ENCODE results near the gene SMURF2. TPM values are rescaled to one million over a fixed set of nuclear protein-coding genes. Genes with fewer than 3 reads are reported as not detected.
"Not testable (repeated sequence)": the region's sequence is repeated elsewhere in the genome, so short reads cannot be mapped to it uniquely, and the experiment has no call there.

The SMURF2 gene
- total RNA-seq, 1 experiment from 2014 or later = 76.6 TPM

DNA sequence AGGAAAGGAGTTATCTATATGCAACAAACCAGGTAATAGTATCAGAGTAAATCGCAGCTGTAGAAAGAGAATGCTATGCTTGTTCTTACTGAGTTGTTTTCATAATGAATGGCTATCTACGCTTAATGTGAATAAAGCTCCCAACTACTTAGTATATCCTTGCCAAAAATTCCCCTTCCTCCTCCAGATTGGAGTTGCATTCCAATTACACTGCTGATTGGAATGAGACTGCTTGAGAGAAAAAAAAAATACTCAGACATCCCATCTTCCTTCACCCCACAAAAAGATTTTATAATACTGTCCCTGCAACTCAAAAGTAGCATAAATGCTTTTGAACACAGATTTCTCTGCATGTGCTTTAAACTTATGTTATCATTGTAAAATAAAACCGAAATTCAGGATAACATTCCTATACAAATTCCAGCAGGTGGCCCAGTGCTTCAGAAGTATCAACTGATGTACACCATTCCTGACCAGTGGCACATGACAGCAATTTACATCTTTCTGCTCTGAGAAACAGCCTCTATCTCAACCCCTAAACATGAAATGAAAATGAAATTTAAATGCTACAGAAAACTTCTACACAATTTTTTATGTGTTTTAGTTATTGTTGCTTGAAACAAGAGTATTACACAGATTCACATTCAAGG, 47.0 kb downstream of the SMURF2 start:
- TF ChIP-seq EZH2 (IDR thresholded peaks at IDR 0.05; ENCODE audit: low read length, unreplicated experiment) = no peak
- TF ChIP-seq, protein P1, sequence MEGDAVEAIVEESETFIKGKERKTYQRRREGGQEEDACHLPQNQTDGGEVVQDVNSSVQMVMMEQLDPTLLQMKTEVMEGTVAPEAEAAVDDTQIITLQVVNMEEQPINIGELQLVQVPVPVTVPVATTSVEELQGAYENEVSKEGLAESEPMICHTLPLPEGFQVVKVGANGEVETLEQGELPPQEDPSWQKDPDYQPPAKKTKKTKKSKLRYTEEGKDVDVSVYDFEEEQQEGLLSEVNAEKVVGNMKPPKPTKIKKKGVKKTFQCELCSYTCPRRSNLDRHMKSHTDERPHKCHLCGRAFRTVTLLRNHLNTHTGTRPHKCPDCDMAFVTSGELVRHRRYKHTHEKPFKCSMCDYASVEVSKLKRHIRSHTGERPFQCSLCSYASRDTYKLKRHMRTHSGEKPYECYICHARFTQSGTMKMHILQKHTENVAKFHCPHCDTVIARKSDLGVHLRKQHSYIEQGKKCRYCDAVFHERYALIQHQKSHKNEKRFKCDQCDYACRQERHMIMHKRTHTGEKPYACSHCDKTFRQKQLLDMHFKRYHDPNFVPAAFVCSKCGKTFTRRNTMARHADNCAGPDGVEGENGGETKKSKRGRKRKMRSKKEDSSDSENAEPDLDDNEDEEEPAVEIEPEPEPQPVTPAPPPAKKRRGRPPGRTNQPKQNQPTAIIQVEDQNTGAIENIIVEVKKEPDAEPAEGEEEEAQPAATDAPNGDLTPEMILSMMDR (conservative IDR thresholded peaks at IDR 0.05; ENCODE audit: low read depth, low read length) = peak; percentile 43
- no peak for TF ChIP-seq EZH2phosphoT487 (IDR thresholded peaks at IDR 0.05; ENCODE audit: borderline replicate concordance, low read length)
- Histone ChIP-seq H3K4me1 (ENCODE audit: insufficient read depth, low read length) (0 out of 2 replicates have a peak, but pooled peaks cover 3% of the 10 kb centered on the region), H3K9me3 (ENCODE audit: low read length) (no peaks in the 10 kb centered on the region), H3K4me3 (ENCODE audit: low read length) (no peak overlapping the region), H3K27me3 (ENCODE audit: low read length) (no peaks in the 10 kb centered on the region), H3K4me2 (ENCODE audit: low read length) (no peak overlapping the region), H3K27ac (ENCODE audit: low read length) (no peak overlapping the region), H2AFZ (ENCODE audit: low read length) (no peak overlapping the region), H3K36me3 (ENCODE audit: low read depth, low read length) (0 out of 2 replicates have a peak, but pooled peaks cover 5% of the 10 kb centered on the region), H4K20me1 (ENCODE audit: low read length) (peaks cover 60% of the 10 kb centered on the region), H3K9me2 (replicated peaks; ENCODE audit: low read length) (no peaks in the 10 kb centered on the region), H3K9ac (ENCODE audit: low read length) (no peak overlapping the region), H3F3A (ENCODE audit: low read length, unreplicated experiment) (peaks cover 9% of the 10 kb centered on the region), H3K79me2 (ENCODE audit: low read length) (peaks cover 96% of the 10 kb centered on the region)
- CTCF ChIA-PET = no interaction called here
- DNase-seq (no peak), ATAC-seq (no peak)
- POLR2A ChIA-PET (ENCODE audit: unreplicated experiment) = no interaction called here
- intact Hi-C loops (cut with micrococcal nuclease) = no loop called here
- no TSS peak for BruUV-seq (replicated peaks)

DNA sequence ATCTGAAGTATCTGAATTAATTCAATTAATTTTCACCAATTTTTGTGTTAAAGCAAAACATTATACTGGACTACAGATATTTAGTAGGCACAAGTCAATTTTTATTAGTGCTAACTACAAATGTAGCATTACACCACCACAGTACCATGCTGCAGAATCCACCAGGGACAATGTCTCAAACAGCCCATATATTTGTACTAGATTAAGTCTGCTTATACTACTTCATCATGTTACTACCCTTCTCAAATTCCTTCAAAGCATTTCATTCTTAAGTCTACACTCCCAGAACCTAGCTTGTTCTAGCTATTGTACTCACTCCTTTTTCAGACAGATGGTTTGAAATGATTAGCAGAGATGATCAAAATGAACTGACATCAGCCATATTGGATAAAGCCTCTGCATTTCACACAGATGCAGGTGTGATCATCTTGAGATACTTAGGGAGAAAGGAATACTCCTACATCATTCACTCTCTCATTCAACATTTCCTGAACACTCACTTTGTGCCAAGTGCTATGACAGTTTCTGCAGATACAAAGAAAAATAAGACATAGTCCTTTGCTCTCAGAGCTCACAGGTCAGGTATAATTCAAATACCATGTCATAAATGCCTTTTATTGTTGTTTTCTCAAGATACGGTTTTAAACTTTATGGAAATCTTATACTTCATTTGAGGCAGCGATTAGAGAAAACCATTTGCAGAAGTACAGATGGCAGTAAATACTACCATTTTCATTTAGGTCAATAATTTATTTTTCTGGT, 47.7 kb downstream of the SMURF2 start:
- H4K20me1 ChIP-seq (ENCODE audit: low read length) = peaks cover 53% of the 10 kb centered on the region
- no peak for ATAC-seq
- DNase-seq = no peak
- peaks cover 9% of the 10 kb centered on the region for H3F3A ChIP-seq (ENCODE audit: low read length, unreplicated experiment)
- no peaks in the 10 kb centered on the region for H3K27me3 ChIP-seq (ENCODE audit: low read length)
- 0 out of 2 replicates have a peak, but pooled peaks cover 3% of the 10 kb centered on the region for H3K4me1 ChIP-seq (ENCODE audit: insufficient read depth, low read length)
- no peaks in the 10 kb centered on the region for H3K9me2 ChIP-seq (replicated peaks; ENCODE audit: low read length)
- H3K9me3 ChIP-seq (ENCODE audit: low read length) = no peaks in the 10 kb centered on the region
- H3K4me2 ChIP-seq (ENCODE audit: low read length) = no peak overlapping the region
- no peak overlapping the region for H3K27ac ChIP-seq (ENCODE audit: low read length)
- no peak overlapping the region for H2AFZ ChIP-seq (ENCODE audit: low read length)
- no TSS peak for BruUV-seq (replicated peaks)
- intact Hi-C loops (cut with micrococcal nuclease) = no loop called here
- POLR2A ChIA-PET (ENCODE audit: unreplicated experiment) = no interaction called here
- TF ChIP-seq, protein P1 (conservative IDR thresholded peaks at IDR 0.05; ENCODE audit: low read depth, low read length) = no peak
- TF ChIP-seq EZH2phosphoT487 (IDR thresholded peaks at IDR 0.05; ENCODE audit: borderline replicate concordance, low read length) (no peak), EZH2 (IDR thresholded peaks at IDR 0.05; ENCODE audit: low read length, unreplicated experiment) (no peak)
- H3K36me3 ChIP-seq (ENCODE audit: low read depth, low read length) = 0 out of 2 replicates have a peak, but pooled peaks cover 4% of the 10 kb centered on the region
- CTCF ChIA-PET = no interaction called here
- H3K4me3 ChIP-seq (ENCODE audit: low read length) = no peak overlapping the region
- H3K9ac ChIP-seq (ENCODE audit: low read length) = no peak overlapping the region
- H3K79me2 ChIP-seq (ENCODE audit: low read length) = peaks cover 93% of the 10 kb centered on the region

DNA sequence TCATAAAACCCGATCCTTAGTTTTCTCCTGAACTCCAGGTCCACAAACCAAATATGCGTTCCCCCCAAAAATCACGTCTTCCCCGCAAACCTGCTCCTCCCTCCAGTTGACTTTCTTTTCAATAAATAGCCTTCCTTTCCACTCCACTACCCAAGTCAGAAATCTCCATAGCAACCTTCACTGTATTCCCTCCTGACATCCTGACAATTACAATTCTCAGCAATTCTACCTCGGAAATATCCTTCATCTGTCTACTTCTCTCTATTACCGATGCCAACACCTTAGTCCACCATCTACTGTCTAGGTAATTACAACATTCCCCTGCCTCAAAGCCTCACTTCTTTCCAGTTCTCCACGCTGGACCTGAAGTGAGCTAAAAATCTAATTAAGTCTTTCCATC, 50.7 kb downstream of the SMURF2 start:
- Histone ChIP-seq H3K4me2 (ENCODE audit: low read length) (no peak overlapping the region), H3K9me3 (ENCODE audit: low read length) (no peaks in the 10 kb centered on the region), H3K79me2 (ENCODE audit: low read length) (peaks cover 92% of the 10 kb centered on the region), H4K20me1 (ENCODE audit: low read length) (peaks cover 46% of the 10 kb centered on the region), H3K9me2 (replicated peaks; ENCODE audit: low read length) (no peaks in the 10 kb centered on the region), H3K9ac (ENCODE audit: low read length) (no peak overlapping the region), H2AFZ (ENCODE audit: low read length) (no peak overlapping the region), H3K36me3 (ENCODE audit: low read depth, low read length) (0 out of 2 replicates have a peak, but pooled peaks cover 4% of the 10 kb centered on the region), H3K4me3 (ENCODE audit: low read length) (no peak overlapping the region), H3K27me3 (ENCODE audit: low read length) (no peaks in the 10 kb centered on the region), H3K27ac (ENCODE audit: low read length) (no peak overlapping the region), H3K4me1 (ENCODE audit: insufficient read depth, low read length) (peaks cover 13% of the 10 kb centered on the region), H3F3A (ENCODE audit: low read length, unreplicated experiment) (peaks cover 21% of the 10 kb centered on the region)
- no TSS peak for BruUV-seq (replicated peaks)
- ChIA-PET POLR2A (ENCODE audit: unreplicated experiment) (no interaction called here), CTCF (no interaction called here)
- ATAC-seq (no peak), DNase-seq (no peak)
- TF ChIP-seq, protein P1 (conservative IDR thresholded peaks at IDR 0.05; ENCODE audit: low read depth, low read length) = no peak
- TF ChIP-seq EZH2phosphoT487 (IDR thresholded peaks at IDR 0.05; ENCODE audit: borderline replicate concordance, low read length) = no peak
- no peak for TF ChIP-seq EZH2 (IDR thresholded peaks at IDR 0.05; ENCODE audit: low read length, unreplicated experiment)
- intact Hi-C loops (cut with micrococcal nuclease) = no loop called here

DNA sequence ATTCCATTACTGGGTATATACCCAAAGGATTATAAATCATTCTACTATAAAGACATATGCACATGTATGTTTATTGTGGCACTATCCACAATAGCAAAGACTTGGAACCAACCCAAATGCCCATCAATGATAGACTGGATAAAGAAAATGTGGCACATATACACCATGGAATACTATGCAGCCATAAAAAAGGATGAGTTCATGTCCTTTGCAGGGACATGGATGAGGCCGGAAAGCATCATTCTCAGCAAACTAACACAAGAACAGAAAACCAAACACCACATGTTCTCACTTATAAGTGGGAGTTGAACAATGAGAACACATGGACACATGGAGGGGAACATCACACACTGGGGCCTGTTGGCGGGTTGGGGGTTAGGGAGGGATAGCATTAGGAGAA, 51.9 kb downstream of the SMURF2 start:
- intact Hi-C loops (cut with micrococcal nuclease); H3K4me3 ChIP-seq (ENCODE audit: low read length); ATAC-seq; POLR2A ChIA-PET (ENCODE audit: unreplicated experiment); DNase-seq; H3K9me2 ChIP-seq (replicated peaks; ENCODE audit: low read length); H3K27ac ChIP-seq (ENCODE audit: low read length); BruUV-seq (replicated peaks); H3K36me3 ChIP-seq (ENCODE audit: low read depth, low read length); H3K4me2 ChIP-seq (ENCODE audit: low read length); H3K9me3 ChIP-seq (ENCODE audit: low read length); H3K9ac ChIP-seq (ENCODE audit: low read length); H3K27me3 ChIP-seq (ENCODE audit: low read length); H2AFZ ChIP-seq (ENCODE audit: low read length); CTCF ChIA-PET: not testable (repeated sequence)
- Histone ChIP-seq H3F3A (ENCODE audit: low read length, unreplicated experiment) (peaks cover 22% of the 10 kb centered on the region), H4K20me1 (ENCODE audit: low read length) (peaks cover 49% of the 10 kb centered on the region), H3K79me2 (ENCODE audit: low read length) (peaks cover 93% of the 10 kb centered on the region), H3K4me1 (ENCODE audit: insufficient read depth, low read length) (peaks cover 10% of the 10 kb centered on the region)
